IPS-15b (cell line): ENCODE measurements around the gene ZBTB8B.
"Not testable (repeated sequence)": the region's sequence is repeated elsewhere in the genome, so short reads cannot be mapped to it uniquely, and the experiment has no call there.

Experiments
- H3K27me3 ChIP-seq: one replicate; pipeline ENCODE4 v1.6.1; 2013; ENCODE audit warnings: low read length; ENCODE audit not compliant: control insufficient read depth, insufficient read depth
- H3K36me3 ChIP-seq: one replicate; pipeline ENCODE4 v1.6.1; 2013; ENCODE audit warnings: low read length; ENCODE audit not compliant: control insufficient read depth, insufficient read depth
- H3K4me1 ChIP-seq: one replicate; pipeline ENCODE4 v1.6.1; 2013; ENCODE audit warnings: mild to moderate bottlenecking, low read length; ENCODE audit not compliant: control insufficient read depth, insufficient read depth
- H3K4me3 ChIP-seq: one replicate; pipeline ENCODE4 v1.5.1; 2013; ENCODE audit warnings: low read depth, low read length
- H3K9ac ChIP-seq: one replicate; pipeline ENCODE4 v1.6.1; 2013; ENCODE audit warnings: low read depth, mild to moderate bottlenecking, low read length
- H3K9me3 ChIP-seq: one replicate; pipeline ENCODE4 v1.6.1; 2013; ENCODE audit warnings: mild to moderate bottlenecking, low read length; ENCODE audit not compliant: control insufficient read depth, insufficient read depth

The ZBTB8B gene

DNA sequence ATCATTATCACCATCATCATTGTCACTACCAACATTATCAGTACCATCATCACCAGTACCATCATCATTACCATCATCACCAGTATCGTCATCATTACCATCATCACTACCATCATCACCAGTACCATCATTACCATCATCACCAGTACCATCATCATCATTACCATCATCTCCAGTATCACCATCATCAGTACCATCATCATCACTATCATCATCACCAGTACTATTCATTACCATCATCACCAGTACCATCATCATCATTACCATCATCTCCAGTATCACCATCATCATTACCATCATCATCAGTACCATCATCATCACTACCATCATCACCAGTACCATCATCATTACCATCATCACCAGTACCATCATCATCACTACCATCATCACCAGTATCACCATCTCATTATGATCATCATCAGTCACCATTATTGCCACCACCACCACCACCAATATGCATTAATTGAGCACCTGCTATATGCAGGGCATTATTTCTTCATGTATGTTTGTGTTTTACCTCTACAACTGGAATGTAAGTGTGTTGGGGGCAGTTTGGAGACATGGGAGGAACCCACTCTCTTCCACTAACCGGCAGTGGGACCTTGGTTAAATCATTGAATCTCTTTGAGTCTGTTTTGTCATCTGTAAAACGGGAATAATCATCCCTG is 7.0 kb downstream of the ZBTB8B start:
- Histone ChIP-seq H3K36me3 (no peaks in the 10 kb centered on the region), H3K4me1 (no peaks in the 10 kb centered on the region), H3K9me3 (no peaks in the 10 kb centered on the region), H3K4me3 (no peak overlapping the region), H3K9ac (no peak overlapping the region), H3K27me3 (no peaks in the 10 kb centered on the region)

DNA sequence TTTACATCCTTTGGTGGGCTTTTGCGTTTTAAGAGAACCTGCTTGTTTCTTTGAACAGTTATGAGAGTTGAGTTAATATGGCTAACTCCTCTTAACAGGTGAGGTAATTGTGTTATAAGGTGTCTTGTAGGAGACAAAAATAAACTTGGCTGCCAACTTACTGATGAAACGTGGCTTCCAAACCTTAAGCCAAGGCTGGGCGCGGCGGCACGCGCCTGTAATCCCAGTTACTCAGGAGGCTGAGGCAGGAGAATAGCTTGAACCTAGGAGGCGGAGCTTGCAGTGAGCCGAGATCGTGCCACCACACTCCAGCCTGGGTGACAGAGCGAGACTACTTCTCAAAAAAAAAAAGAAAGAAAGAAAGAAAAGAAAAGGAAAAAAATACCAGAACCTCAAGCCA is 8.1 kb downstream of the ZBTB8B start:
- not testable (repeated sequence) for H3K9ac ChIP-seq, H3K4me1 ChIP-seq, H3K9me3 ChIP-seq, H3K4me3 ChIP-seq, H3K36me3 ChIP-seq, H3K27me3 ChIP-seq

DNA sequence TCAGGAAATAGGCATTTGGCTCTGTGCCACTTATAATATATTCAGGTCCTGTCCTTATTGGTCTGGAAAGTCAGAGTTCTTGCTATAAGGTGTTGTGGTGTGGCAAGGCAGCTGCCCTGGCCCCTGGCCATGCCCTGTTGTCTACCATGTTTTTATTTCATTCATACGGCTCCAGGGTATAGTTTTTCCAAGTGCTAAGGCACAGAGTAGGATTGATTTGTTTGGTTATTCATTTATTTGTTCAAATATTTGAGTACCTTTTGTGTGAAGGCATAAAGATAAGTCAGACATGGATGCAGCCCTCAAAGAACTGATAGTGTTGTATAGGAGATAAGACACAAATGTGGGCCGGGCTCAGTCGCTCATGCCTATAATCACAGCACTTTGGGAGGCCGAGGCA is 10.1 kb downstream of the ZBTB8B start:
- no peaks in the 10 kb centered on the region for H3K36me3 ChIP-seq
- H3K4me1 ChIP-seq: peaks cover 4% of the 10 kb centered on the region
- no peaks in the 10 kb centered on the region for H3K27me3 ChIP-seq
- no peak overlapping the region for H3K9ac ChIP-seq
- no peaks in the 10 kb centered on the region for H3K9me3 ChIP-seq
- no peak overlapping the region for H3K4me3 ChIP-seq

DNA sequence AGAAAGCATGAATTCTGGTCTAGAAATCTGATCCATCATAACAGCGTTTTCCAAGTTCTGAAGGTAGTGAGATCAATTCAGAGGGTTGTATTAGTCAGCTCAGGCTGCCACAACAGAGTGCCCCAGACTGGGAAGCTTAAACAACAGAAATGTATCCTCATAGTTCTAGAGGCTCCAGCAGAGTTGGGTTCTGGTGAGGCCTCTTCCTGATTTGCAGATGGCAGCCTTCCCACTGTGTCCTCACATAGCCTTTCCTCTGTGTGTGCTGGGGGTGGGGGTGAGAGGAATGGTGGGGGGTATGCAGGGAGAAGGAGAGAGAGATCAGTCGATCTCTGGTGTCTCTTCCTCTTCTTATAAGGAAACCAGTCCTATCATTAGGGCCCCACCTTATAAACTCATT is 15.1 kb downstream of the ZBTB8B start:
- Histone ChIP-seq H3K36me3 (no peaks in the 10 kb centered on the region), H3K27me3 (no peaks in the 10 kb centered on the region), H3K4me1 (peaks cover 4% of the 10 kb centered on the region), H3K9ac (no peak overlapping the region), H3K4me3 (no peak overlapping the region), H3K9me3 (no peaks in the 10 kb centered on the region)

DNA sequence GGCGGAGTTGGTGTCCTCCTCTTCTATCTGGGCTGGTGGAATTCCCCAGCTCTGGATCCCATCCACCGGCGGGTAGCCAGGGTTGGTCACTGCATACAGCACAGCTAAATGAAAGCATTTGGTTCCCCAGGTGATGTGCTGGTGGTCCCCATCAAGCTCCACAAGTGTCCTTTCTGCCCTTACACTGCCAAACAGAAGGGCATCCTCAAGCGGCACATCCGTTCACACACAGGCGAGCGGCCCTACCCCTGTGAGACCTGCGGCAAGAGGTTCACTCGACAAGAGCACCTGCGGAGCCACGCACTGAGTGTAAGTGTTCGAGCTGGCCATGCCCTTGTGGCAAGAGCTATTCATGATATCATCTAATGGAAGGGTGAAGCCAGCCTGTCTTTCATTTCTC is 15.9 kb downstream of the ZBTB8B start:
- H3K36me3 ChIP-seq: no peaks in the 10 kb centered on the region
- peaks cover 4% of the 10 kb centered on the region for H3K4me1 ChIP-seq
- no peak overlapping the region for H3K4me3 ChIP-seq
- no peak overlapping the region for H3K9ac ChIP-seq
- no peaks in the 10 kb centered on the region for H3K27me3 ChIP-seq
- H3K9me3 ChIP-seq: no peaks in the 10 kb centered on the region

DNA sequence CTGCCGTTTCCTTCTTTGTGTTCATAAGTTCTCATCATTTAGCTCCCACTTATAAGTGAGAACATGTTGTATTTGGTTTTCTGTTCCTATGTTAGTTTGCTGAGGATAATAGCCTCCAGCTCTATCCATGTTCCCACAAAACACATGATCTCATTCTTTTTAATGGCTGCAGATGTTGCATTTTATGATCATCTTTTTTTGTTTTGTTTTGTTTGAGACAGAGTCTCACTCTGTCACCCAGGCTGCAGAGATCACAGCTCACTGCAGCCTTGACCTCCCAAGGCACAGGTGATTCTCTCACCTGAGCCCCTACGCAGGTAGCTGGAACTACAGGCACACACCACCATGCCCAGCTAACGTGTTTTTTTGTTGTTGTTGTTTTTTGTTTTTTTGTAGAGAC is 16.9 kb downstream of the ZBTB8B start:
- not testable (repeated sequence) for H3K9ac ChIP-seq, H3K4me1 ChIP-seq, H3K9me3 ChIP-seq, H3K36me3 ChIP-seq, H3K27me3 ChIP-seq, H3K4me3 ChIP-seq

DNA sequence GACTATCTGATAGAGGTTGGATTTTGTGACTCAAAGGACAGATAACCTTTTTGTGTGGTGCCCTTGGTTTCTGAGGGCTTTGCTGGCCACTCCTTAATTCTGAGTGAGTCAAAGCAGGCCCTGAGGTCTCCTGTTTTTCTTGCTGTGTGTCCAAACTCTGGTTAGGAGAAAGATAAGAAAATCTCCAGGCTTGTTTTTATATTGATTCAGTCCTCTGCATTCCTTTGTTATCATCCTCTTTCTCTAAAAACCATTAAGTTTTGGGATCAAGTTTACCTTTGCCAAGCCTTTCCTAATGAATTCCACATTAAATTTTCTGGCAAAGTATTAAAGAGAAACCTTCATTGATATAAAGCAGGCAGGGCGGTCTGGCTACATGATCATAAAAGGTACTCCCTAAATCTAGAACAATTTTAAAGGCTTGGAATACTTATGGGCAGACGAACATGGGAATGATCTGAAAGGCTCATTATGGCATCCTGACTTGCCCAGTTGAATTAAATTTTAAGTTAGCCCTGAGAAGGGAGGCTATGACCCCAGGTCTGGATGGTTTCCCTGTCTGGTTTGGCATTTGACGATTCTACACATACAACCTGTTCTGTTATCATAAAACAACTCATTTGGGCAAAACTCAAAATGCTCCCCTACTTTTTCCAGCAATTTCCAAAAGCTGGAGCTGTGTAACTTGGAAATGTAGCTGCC is 20.8 kb downstream of the ZBTB8B start:
- H3K4me1 ChIP-seq: no peaks in the 10 kb centered on the region
- no peaks in the 10 kb centered on the region for H3K36me3 ChIP-seq
- no peak overlapping the region for H3K9ac ChIP-seq
- H3K27me3 ChIP-seq: no peaks in the 10 kb centered on the region
- no peak overlapping the region for H3K4me3 ChIP-seq
- H3K9me3 ChIP-seq: no peaks in the 10 kb centered on the region

DNA sequence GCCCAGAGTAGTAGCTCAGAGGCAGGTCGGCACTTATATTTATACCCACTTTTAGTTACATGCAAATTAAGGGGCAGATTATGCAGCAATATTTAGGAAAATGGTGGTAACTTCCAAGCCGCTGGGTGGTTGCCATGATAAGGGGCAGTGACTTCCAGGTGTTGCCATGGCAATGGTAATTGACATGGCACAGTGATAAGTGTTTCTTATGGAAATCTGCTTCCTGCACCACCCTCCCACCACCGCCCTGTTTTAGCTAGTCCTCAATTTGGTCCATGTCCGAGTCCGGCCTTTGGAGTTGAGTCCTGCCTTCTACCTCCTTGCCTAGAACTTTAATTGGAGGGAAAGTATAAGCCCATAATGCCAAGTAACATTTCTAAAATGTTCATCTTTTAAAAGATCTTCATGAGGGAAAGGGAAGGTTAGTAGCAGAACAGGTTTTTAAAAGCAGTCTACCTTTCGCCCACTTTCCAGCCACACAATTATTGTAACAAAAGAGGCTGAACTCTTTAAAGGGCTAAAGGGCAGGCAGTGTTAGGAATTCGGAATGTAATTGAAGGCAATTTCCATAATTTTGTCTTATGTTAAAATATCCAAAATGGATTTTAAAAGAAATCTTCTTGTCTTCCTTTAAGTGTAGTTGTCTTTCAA is 21.7 kb downstream of the ZBTB8B start:
- H3K27me3 ChIP-seq: no peaks in the 10 kb centered on the region
- H3K36me3 ChIP-seq: no peaks in the 10 kb centered on the region
- no peaks in the 10 kb centered on the region for H3K9me3 ChIP-seq
- H3K9ac ChIP-seq: no peak overlapping the region
- no peak overlapping the region for H3K4me3 ChIP-seq
- no peaks in the 10 kb centered on the region for H3K4me1 ChIP-seq

DNA sequence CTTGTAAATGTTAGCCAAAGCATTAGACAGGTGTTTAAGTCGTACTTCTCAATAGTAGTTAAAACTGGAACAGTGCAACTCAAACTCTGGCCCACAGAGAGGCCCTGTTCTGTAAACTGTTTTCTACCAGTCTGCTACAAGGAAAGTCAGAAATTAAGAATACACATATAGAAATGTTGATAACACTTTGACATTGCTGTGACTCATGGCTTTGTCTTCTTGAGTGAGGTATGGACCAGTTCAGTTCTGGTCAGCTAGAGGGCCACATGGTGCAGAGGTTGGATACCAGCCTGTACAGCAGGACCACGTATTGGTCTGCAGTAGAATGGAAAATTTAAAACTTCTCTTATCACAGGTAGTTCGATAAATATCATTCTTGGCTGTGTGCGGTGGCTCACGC is 22.3 kb downstream of the ZBTB8B start:
- H3K27me3 ChIP-seq: no peaks in the 10 kb centered on the region
- H3K4me3 ChIP-seq: no peak overlapping the region
- H3K9ac ChIP-seq: no peak overlapping the region
- H3K36me3 ChIP-seq: no peaks in the 10 kb centered on the region
- H3K9me3 ChIP-seq: no peaks in the 10 kb centered on the region
- no peaks in the 10 kb centered on the region for H3K4me1 ChIP-seq

DNA sequence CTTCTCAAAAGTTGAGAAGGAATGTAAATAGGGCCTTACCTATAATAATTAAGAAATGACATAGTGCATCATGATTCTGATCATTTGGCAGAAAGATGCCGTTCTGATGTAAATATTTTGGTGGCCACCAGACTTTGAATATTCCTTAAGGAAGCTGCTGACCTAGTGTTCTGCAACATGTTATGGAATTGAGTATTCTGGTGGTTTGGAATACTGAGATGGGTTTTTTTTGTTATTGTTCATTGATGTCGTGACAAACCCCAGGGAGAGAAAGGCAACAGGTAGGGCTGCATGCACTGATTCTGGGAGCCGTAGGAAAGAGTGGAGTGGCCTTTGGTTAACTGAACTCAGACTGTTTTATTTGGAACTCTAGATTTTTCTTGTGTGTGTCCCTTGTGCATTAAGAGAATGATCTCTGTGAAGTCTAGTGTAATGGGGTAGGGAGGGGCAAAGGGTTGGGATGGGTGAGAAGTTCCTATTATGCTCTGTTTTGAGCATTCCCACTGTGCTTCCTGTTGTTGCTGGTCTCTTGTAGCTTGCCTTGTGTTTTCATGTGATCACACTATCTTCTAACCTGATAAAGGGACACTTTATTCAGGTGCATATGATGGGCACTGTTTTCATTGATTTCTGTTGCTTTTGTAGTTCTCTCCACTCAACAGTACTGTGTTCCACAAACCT is 25.0 kb downstream of the ZBTB8B start:
- Histone ChIP-seq H3K9me3 (no peaks in the 10 kb centered on the region), H3K27me3 (no peaks in the 10 kb centered on the region), H3K4me3 (no peak overlapping the region), H3K36me3 (no peaks in the 10 kb centered on the region), H3K9ac (no peak overlapping the region), H3K4me1 (no peaks in the 10 kb centered on the region)

DNA sequence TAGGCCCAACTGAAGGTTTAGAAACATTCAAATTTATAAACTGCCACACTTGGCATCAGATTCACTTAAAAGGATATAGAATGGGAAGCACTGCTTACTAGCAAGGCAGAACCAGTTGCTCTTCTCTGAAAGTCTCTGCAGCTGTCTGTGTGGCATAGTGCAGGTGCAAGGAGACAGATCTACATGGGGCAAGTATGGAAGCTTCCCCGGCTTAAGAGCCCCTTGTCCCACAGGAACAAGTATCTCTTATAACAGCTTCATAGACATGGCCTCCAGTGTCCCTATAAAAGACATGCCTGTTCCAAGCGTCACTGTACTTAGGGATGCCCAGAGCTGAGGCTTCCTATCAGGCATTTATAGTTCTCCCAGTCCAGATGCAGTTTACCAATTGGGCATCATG is 26.5 kb downstream of the ZBTB8B start:
- Histone ChIP-seq H3K4me1 (no peaks in the 10 kb centered on the region), H3K4me3 (no peak overlapping the region), H3K27me3 (no peaks in the 10 kb centered on the region), H3K9ac (no peak overlapping the region), H3K36me3 (no peaks in the 10 kb centered on the region), H3K9me3 (no peaks in the 10 kb centered on the region)

DNA sequence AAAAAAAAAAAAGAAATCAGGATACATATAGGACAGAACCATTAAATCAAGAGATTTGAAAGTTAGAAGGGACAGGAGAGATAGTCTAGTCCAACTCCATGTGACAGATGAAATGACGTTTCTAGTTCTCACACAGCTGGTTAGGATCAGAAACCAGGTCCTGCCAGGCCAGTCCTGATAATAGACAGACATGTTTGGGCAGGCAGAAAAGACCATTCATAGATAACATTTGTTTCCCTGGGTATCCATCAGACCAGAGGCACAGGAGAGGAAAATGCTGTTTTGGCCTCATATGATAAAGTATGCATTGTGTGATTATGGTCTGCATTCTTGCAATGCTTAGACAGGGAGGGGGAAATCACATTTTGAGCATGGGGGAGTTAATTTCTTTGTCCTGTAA is 29.3 kb downstream of the ZBTB8B start:
- no peaks in the 10 kb centered on the region for H3K4me1 ChIP-seq
- no peaks in the 10 kb centered on the region for H3K9me3 ChIP-seq
- no peak overlapping the region for H3K4me3 ChIP-seq
- H3K9ac ChIP-seq: no peak overlapping the region
- H3K27me3 ChIP-seq: no peaks in the 10 kb centered on the region
- H3K36me3 ChIP-seq: no peaks in the 10 kb centered on the region
